ENCODE measurements around the gene BPIFA1.

BPIFA1 gene

GRCh38 chr20:33279261-33279910 lies 43.6 kb downstream of the BPIFA1 start:
- DNase-seq (ENCODE audit: low spot score), result peak; percentile 36

- DNase-seq (ENCODE audit: low spot score), result no peak
Observed at GRCh38 chr20:33280000-33280680, 44.3 kb downstream of the BPIFA1 start.

GRCh38 chr20:33280775-33281174 lies 45.0 kb downstream of the BPIFA1 start:
- no peak for DNase-seq (ENCODE audit: low spot score)

GRCh38 chr20:33281550-33282146 lies 45.9 kb downstream of the BPIFA1 start:
- no peak for DNase-seq (ENCODE audit: low spot score)

GRCh38 chr20:33282196-33282934 lies 46.6 kb downstream of the BPIFA1 start:
- no peak for DNase-seq (ENCODE audit: low spot score)

GRCh38 chr20:33282991-33283555 lies 47.3 kb downstream of the BPIFA1 start, which contains the start of gene BPIFB1:
Gene BPIFB1 (plus strand): TSS chr20:33283214. CDS start chr20:33286074, 2,860 bp downstream.
- no peak for DNase-seq (ENCODE audit: low spot score)

GRCh38 chr20:33284284-33284683 lies 48.5 kb downstream of the BPIFA1 start:
- no peak for DNase-seq (ENCODE audit: low spot score)

GRCh38 chr20:33284937-33285336 lies 49.1 kb downstream of the BPIFA1 start:
- no peak for DNase-seq (ENCODE audit: low spot score)

- DNase-seq (ENCODE audit: low spot score), result no peak
Observed at GRCh38 chr20:33285861-33286495, 50.2 kb downstream of the BPIFA1 start.

GRCh38 chr20:33287884-33288283 lies 52.1 kb downstream of the BPIFA1 start:
- DNase-seq (ENCODE audit: low spot score), result no peak

GRCh38 chr20:33290852-33291251 lies 55.1 kb downstream of the BPIFA1 start:
- DNase-seq (ENCODE audit: low spot score), result no peak

- DNase-seq (ENCODE audit: low spot score), result no peak
Observed at GRCh38 chr20:33291416-33291815, 55.6 kb downstream of the BPIFA1 start.

GRCh38 chr20:33291830-33292355 lies 56.1 kb downstream of the BPIFA1 start:
- DNase-seq (ENCODE audit: low spot score), result peak; percentile 40

Data from cerebellar cortex (tissue), 1 donor.